GM12864 (cell line): Measurements from ENCODE around the gene SLC35F3.
"Not testable (repeated sequence)": the region's sequence is repeated elsewhere in the genome, so short reads cannot be mapped to it uniquely, and the experiment has no call there.

Experiments used
- DNase-seq: peaks from one replicate; pipeline ENCODE4 v3.0.0-alpha.2; 2011; ENCODE audit warnings: low read depth
- H3K4me3 ChIP-seq: 2 replicates; pipeline ENCODE4 v1.5.1; 2011; ENCODE audit warnings: mild to moderate bottlenecking, low read depth, low read length, control low read depth
- TF ChIP-seq, protein P1 (sequence below): IDR thresholded peaks from 2 replicates; pipeline ENCODE4 v1.5.1; 2011; ENCODE audit warnings: low read depth, mild to moderate bottlenecking, moderate library complexity, low read length, control low read depth, inconsistent platforms; ENCODE audit errors: missing control alignments

The SLC35F3 gene

DNA sequence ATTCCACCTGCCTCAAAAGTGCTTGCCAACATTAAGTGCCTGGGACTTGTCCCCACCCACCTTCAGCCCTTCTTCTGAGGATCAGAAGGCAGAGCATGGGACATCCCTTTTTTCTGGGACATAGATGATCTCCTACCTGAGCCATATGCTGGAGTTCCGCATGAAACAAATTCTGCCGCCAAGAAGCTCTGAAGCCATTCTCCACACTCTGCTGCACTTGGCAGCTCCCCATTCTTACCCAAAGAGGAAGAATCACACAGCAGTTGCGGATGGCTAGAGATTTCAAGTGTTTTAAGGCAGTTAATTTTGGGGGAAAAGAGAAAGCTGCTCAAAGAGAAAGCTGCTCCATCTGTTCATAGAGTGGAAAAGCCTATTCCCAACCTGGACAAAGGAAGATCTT is 271.5 kb downstream of the SLC35F3 start:
- TF ChIP-seq, protein P1, sequence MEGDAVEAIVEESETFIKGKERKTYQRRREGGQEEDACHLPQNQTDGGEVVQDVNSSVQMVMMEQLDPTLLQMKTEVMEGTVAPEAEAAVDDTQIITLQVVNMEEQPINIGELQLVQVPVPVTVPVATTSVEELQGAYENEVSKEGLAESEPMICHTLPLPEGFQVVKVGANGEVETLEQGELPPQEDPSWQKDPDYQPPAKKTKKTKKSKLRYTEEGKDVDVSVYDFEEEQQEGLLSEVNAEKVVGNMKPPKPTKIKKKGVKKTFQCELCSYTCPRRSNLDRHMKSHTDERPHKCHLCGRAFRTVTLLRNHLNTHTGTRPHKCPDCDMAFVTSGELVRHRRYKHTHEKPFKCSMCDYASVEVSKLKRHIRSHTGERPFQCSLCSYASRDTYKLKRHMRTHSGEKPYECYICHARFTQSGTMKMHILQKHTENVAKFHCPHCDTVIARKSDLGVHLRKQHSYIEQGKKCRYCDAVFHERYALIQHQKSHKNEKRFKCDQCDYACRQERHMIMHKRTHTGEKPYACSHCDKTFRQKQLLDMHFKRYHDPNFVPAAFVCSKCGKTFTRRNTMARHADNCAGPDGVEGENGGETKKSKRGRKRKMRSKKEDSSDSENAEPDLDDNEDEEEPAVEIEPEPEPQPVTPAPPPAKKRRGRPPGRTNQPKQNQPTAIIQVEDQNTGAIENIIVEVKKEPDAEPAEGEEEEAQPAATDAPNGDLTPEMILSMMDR: no peak
- no peak for DNase-seq
- H3K4me3 ChIP-seq: no peak overlapping the region

DNA sequence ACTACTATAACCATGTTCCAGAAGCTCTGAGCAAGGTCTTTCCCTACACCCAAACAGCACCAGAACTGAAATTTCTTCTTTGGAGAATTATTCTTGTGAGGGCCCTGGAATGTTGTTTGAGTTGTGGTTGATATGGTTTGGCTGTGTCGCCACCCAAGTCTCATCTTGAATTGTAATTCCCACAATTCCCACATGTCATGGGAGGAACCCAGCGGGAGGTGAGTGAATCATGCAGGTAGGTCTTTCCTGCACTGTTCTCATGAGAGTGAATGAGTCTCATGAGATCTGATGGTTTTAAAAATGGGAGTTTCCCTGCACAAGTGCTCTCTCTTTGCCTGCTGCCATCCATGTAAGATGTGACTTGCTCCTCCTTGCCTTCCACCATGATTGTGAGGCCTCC is 272.4 kb downstream of the SLC35F3 start:
- not testable (repeated sequence) for H3K4me3 ChIP-seq, DNase-seq

DNA sequence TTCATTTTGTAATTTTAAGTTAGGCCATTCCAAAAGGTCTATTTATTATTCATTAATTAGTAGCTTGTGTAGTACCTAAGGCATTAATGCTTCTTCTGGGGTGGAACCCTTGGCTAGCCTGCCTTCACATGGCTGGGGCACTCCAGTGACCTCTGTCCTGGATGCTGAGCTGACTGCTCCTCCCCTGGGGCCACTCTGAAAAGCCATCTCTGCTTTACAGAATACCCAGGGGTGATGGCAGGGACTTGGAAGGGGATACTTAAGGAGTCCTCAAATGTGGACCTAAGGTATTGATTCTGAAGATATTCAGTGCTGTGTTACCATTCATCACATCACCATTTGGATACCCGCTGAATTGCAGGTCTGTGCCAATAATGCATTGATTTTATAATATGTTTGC is 281.0 kb downstream of the SLC35F3 start:
- TF ChIP-seq, protein P1: no peak
- no peak for DNase-seq
- no peak overlapping the region for H3K4me3 ChIP-seq

DNA sequence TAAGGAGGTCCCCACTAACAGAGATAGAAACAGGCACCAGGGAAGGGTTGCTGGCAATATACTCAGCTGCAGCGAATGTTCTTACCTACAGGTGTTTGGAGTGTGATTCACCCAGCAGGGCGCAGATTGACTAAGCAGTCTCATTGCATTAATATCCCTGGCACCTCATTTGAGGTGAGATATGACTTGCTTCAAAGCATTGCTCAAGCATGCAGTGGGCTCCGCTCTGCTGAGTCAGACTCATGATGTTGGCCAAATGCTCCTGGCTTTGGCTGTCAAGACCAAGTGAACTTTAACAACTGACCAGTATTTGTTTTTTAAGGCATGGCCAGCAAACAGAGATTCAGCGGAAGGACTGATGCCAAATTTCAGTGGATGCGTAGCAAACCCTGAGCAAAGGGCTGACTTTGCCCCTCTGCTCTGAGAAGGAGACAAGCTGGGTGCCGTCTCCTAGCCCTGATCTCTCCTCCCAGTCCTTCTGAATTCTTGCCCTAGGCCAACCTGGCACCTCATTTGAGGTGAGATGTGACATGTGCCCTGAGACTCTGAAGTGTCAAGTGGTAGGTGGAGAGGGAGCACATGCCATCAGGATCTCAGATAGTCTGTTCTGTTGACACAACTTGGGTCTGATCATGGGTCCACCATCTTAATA is 281.7 kb downstream of the SLC35F3 start:
- H3K4me3 ChIP-seq: no peak overlapping the region
- TF ChIP-seq, protein P1: no peak
- DNase-seq: no peak

DNA sequence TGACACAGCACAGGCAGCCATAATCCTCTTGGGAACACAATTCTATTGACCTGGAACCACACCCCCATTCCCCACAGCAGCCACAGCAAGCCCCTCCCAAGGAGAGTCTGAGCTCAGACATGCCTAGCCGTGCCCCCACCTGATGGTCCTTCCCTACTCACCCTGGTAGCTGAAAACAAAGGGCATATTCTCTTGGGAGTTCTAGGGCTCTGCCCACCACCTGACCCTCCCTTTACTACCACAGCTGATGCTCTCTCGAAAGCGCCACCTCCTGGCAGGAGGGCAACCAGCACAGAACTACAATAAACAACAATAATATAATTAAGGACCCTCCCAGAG is 283.9 kb downstream of the SLC35F3 start:
- no peak for DNase-seq
- TF ChIP-seq, protein P1: peak; percentile 41
- no peak overlapping the region for H3K4me3 ChIP-seq

DNA sequence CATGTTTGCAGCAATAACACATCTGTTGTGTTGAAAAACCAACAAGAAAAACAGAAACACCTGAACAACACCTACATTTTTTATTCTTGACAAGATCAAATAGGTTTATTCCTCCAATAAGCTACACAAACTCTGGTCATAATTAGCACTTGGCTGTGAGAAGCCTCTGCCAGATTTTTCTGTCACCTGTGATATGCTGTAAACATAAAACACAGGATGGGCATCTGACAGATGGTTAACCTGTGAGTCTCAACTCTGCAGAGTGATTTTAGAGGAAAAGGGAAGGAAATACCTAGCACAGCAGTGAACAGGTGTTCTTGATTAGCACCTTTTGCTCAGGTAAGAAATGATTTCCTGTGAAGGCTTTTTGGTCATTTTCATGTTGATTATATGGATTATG is 293.4 kb downstream of the SLC35F3 start:
- DNase-seq: no peak
- TF ChIP-seq, protein P1: no peak
- no peak overlapping the region for H3K4me3 ChIP-seq

DNA sequence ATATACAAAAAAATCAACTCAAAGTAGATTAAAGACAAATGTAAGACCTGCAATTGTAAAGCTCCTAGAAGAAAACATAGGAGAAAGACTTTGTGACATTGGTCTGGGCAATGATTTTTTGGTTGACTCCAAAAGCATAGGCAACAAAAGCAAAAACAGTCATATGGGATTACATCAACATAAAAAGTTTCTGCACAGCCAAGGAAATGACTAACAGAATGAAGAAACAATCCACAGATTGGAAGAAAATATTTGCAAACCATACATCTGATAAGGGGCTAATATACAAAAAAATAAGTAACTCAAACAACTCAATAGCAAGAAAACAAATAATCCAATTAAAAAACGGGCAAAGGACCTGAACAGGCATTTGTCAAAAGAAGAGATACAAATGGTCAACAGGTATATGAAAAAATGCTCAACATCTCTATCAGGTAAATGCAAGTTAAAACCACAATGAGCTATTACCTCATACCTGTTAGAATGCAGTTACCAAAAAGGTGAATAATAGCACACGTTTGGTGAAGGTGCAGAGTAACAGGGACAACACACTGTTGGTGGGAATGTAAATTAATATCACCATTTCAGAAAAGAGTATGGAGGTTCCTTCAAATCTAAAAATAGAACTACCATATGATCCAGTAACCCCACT is 295.1 kb downstream of the SLC35F3 start:
- no peak for DNase-seq
- no peak overlapping the region for H3K4me3 ChIP-seq
- TF ChIP-seq, protein P1: no peak
